Embryonic facial prominence (tissue), 1 donor: Measurements from ENCODE around the gene DIPK1C.

Experiments
- DNase-seq: peaks from one replicate; pipeline ENCODE4 v3.0.0-alpha.2; 2016; ENCODE audit errors: extremely low spot score

DIPK1C gene

GRCh38 chr18:74451148-74451547 is 6.0 kb downstream of the DIPK1C start:
- DNase-seq, result no peak

GRCh38 chr18:74450626-74451025 is 6.5 kb downstream of the DIPK1C start:
- no peak for DNase-seq

GRCh38 chr18:74447404-74448152 is 9.5 kb downstream of the DIPK1C start:
- no peak for DNase-seq

GRCh38 chr18:74446631-74447403 is 10.3 kb downstream of the DIPK1C start:
- DNase-seq, result no peak

GRCh38 chr18:74446178-74446577 is 10.9 kb downstream of the DIPK1C start:
- no peak for DNase-seq

- DNase-seq, result no peak
Measured at GRCh38 chr18:74445585-74445984, 11.5 kb downstream of the DIPK1C start.

GRCh38 chr18:74444104-74444503 is 13.0 kb downstream of the DIPK1C start:
- DNase-seq, result no peak

GRCh38 chr18:74440808-74441427 is 16.2 kb downstream of the DIPK1C start:
- no peak for DNase-seq

- no peak for DNase-seq
Measured at GRCh38 chr18:74438091-74438490, 19.0 kb downstream of the DIPK1C start.

GRCh38 chr18:74436158-74436769 is 20.8 kb downstream of the DIPK1C start:
- no peak for DNase-seq

GRCh38 chr18:74435740-74436139 is 21.4 kb downstream of the DIPK1C start:
- DNase-seq, result no peak

- no peak for DNase-seq
Measured at GRCh38 chr18:74434466-74434865, 22.6 kb downstream of the DIPK1C start.

GRCh38 chr18:74430806-74431571 is 26.1 kb downstream of the DIPK1C start:
- DNase-seq, result no peak

GRCh38 chr18:74430231-74430630 is 26.9 kb downstream of the DIPK1C start:
- no peak for DNase-seq

- no peak for DNase-seq
Measured at GRCh38 chr18:74429096-74429495, 28.0 kb downstream of the DIPK1C start.

GRCh38 chr18:74427442-74428112 is 29.5 kb downstream of the DIPK1C start:
- no peak for DNase-seq

GRCh38 chr18:74425876-74426275 is 31.2 kb downstream of the DIPK1C start:
- DNase-seq, result no peak

- DNase-seq, result no peak
Measured at GRCh38 chr18:74425161-74425560, 31.9 kb downstream of the DIPK1C start.

GRCh38 chr18:74422541-74422940 is 34.6 kb downstream of the DIPK1C start:
- DNase-seq, result no peak

- DNase-seq, result no peak
Measured at GRCh38 chr18:74420926-74421325, 36.2 kb downstream of the DIPK1C start.

- no peak for DNase-seq
Measured at GRCh38 chr18:74420481-74420880, 36.6 kb downstream of the DIPK1C start.
